Measurements from ENCODE around the gene TMEM9B.

TMEM9B gene

GRCh38 chr11:8927233-8927632 lies 37.0 kb downstream of the TMEM9B start:
- no peak overlapping the region for H3K4me3 ChIP-seq
- H3K36me3 ChIP-seq, result peaks cover 21 to 57% (median 33%) of the 10 kb centered on the region in 11 experiments
- H3K4me2 ChIP-seq, result no peak overlapping the region
- no peak overlapping the region for H3K9ac ChIP-seq
- TF ChIP-seq Cebpa-rat (IDR thresholded peaks at IDR 0.05), result no peak
- 0 out of 20 replicates have a peak, but pooled peaks cover 0 to 4% (median 0%) of the 10 kb centered on the region in 10 experiments for H3K4me1 ChIP-seq
- no peaks in the 10 kb centered on the region for H3K9me3 ChIP-seq (replicated peaks in 1 of 11)
- H3K27ac ChIP-seq, result no peak overlapping the region
- no peaks in the 10 kb centered on the region for H3K27me3 ChIP-seq
- peaks cover 0 to 9% (median 0%) of the 10 kb centered on the region in 11 experiments; a peak in 2 of 22 replicates for H4K20me1 ChIP-seq

DNA sequence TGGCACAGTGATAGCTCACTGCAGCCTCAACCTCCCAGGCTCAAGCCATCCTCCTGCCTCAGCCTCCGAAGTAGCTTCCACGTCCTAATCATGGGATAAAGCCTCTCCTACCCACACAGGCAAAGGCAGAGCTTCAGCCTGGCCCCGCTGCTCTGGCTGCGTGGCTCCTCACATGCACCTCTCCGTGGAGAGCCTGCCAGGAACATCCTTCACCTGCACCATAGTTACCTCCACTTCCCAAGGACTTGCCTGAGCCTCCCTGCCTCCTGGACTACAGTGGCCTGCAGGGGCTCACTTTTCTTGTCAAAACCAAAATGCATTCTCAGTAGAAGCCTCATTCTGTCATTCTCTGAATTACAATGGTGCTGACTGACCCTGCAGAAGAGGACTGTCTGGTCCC lies 38.0 kb downstream of the TMEM9B start:
- no peaks in the 10 kb centered on the region for H3K27me3 ChIP-seq
- TF ChIP-seq Cebpa-rat (IDR thresholded peaks at IDR 0.05), result no peak
- no peak overlapping the region for H3K4me3 ChIP-seq
- peaks cover 31 to 67% (median 43%) of the 10 kb centered on the region in 11 experiments for H3K36me3 ChIP-seq
- no peak overlapping the region for H3K27ac ChIP-seq
- 0 out of 20 replicates have a peak, but pooled peaks cover 0 to 4% (median 0%) of the 10 kb centered on the region in 10 experiments for H3K4me1 ChIP-seq
- H3K9ac ChIP-seq, result no peak overlapping the region
- no peaks in the 10 kb centered on the region for H3K9me3 ChIP-seq (replicated peaks in 1 of 11)
- peaks cover 0 to 9% (median 0%) of the 10 kb centered on the region in 11 experiments; a peak in 2 of 22 replicates for H4K20me1 ChIP-seq
- no peak overlapping the region for H3K4me2 ChIP-seq

DNA sequence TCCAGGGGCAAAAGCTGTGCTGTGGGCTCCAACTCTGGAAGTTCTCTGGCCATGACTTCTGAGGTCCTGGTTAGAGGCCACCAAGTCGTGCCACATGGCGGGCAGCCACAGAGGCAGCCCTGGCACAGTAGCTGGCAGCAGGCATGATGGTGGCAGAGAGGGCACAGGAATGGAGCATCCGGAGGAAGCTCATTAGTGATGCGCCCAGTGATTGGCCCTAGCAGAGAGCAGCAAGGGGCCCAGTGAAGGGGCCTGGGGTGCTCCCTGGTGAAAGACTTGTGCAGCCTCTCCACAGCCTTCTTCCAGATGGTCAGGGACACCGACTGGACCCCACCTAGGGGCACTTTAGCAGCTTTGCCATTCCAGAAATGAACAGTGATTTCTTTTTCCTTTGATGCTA lies 38.5 kb downstream of the TMEM9B start:
- no peak for TF ChIP-seq Cebpa-rat (IDR thresholded peaks at IDR 0.05)
- H3K27me3 ChIP-seq, result no peaks in the 10 kb centered on the region
- H3K36me3 ChIP-seq, result peaks cover 36 to 72% (median 48%) of the 10 kb centered on the region in 11 experiments
- H4K20me1 ChIP-seq, result peaks cover 0 to 9% (median 0%) of the 10 kb centered on the region in 11 experiments; a peak in 2 of 22 replicates
- H3K27ac ChIP-seq, result no peak overlapping the region
- H3K4me2 ChIP-seq, result no peak overlapping the region
- H3K4me3 ChIP-seq, result no peak overlapping the region
- no peaks in the 10 kb centered on the region for H3K9me3 ChIP-seq (replicated peaks in 1 of 11)
- H3K9ac ChIP-seq, result no peak overlapping the region
- H3K4me1 ChIP-seq, result 0 out of 20 replicates have a peak, but pooled peaks cover 0 to 3% (median 0%) of the 10 kb centered on the region in 10 experiments

GRCh38 chr11:8922691-8923090 lies 41.6 kb downstream of the TMEM9B start:
- Histone ChIP-seq H4K20me1 (peaks cover 0 to 13% (median 0%) of the 10 kb centered on the region in 11 experiments; a peak in 2 of 22 replicates), H3K9me3 (replicated peaks in 1 of 11) (no peaks in the 10 kb centered on the region), H3K27ac (no peak overlapping the region), H3K9ac (no peak overlapping the region), H3K4me1 (no peaks in the 10 kb centered on the region), H3K4me3 (no peak overlapping the region), H3K27me3 (no peaks in the 10 kb centered on the region), H3K36me3 (peaks cover 67 to 94% (median 78%) of the 10 kb centered on the region in 11 experiments), H3K4me2 (no peak overlapping the region)
- TF ChIP-seq Cebpa-rat (IDR thresholded peaks at IDR 0.05), result no peak

GRCh38 chr11:8917157-8917825 lies 47.0 kb downstream of the TMEM9B start:
- Histone ChIP-seq H3K9ac (no peak overlapping the region), H3K4me1 (peaks cover 30 to 35% (median 31%) of the 10 kb centered on the region in 10 experiments), H3K27me3 (no peaks in the 10 kb centered on the region), H3K4me2 (no peak overlapping the region), H3K9me3 (replicated peaks in 1 of 11) (no peaks in the 10 kb centered on the region), H3K27ac (no peak overlapping the region), H3K4me3 (no peak overlapping the region), H4K20me1 (peaks cover 0 to 10% (median 0%) of the 10 kb centered on the region in 11 experiments; a peak in 6 of 22 replicates), H3K36me3 (peaks cover 71 to 77% (median 75%) of the 10 kb centered on the region in 11 experiments)
- no peak for TF ChIP-seq Cebpa-rat (IDR thresholded peaks at IDR 0.05)

DNA sequence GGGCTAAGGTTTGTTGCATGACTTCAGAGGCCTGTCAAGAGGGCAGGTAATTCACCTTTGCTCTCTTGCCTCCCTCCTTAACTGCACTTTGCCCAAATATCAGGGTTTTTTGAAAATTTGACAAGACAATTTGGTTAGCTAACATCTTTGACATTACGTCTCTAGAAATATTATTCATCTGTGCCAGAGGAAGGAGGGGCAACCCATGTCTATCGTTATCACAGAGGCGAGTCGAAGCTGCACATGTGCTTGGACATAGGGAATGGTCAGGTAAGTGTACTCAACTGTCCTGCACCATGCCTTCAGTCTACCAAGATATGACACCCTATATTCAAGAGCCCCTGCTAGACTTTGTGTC lies 49.6 kb downstream of the TMEM9B start:
- Histone ChIP-seq H3K27me3 (no peaks in the 10 kb centered on the region), H3K36me3 (peaks cover 44 to 50% (median 48%) of the 10 kb centered on the region in 11 experiments), H3K4me3 (peak overlapping the region in 9 of 10 experiments; percentile 1 to 60 (median 50); a peak in 11 of 20 replicates), H3K9ac (peak overlapping the region in 9 of 11 experiments; percentile 42 to 76 (median 69); a peak in 13 of 22 replicates), H3K4me1 (peaks cover 38 to 47% (median 42%) of the 10 kb centered on the region in 10 experiments), H3K27ac (peak overlapping the region in 6 of 11 experiments; percentile 58 to 81 (median 70); a peak in 9 of 22 replicates), H3K9me3 (replicated peaks in 1 of 11) (no peaks in the 10 kb centered on the region), H3K4me2 (peak overlapping the region; percentile 78 to 94 (median 83)), H4K20me1 (peaks cover 0 to 10% (median 0%) of the 10 kb centered on the region in 11 experiments; a peak in 5 of 22 replicates)
- TF ChIP-seq Cebpa-rat (IDR thresholded peaks at IDR 0.05), result no peak

DNA sequence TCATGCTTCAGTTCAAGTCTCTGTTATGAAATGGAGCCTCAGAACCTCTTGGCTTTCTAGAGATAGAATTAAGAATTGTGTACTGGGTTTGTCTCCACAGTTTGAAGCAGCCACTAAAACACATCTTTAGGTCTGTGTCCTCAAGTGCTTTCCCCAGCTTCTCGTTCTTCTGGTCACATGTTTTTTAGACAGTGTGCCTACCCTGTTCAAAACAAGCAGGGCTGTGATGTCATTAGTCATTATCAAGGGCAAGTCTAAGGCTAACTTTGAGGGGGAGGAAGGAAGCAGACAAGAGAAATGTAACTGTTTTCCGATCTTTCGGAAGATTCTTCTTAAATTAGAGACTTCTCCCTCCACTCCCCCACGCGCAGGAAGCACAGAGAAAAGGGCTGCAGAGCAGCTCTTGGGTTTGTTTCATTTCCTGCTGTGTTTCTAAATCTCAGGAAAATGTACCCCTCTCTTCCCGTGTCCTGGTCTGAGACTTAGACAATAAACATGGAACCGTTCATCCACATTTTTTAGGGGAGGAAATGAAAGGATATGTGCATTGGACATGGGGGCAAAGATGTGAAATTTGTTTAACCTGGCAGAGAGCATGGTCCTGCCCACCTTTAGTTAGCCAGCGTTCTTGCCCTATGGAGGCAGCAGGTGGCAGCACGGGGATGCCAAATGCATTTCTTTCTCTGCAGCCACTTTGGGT lies 50.1 kb downstream of the TMEM9B start:
- Histone ChIP-seq H3K9me3 (replicated peaks in 1 of 11) (no peaks in the 10 kb centered on the region), H3K4me1 (peaks cover 42 to 52% (median 45%) of the 10 kb centered on the region in 10 experiments), H3K27ac (peak overlapping the region; percentile 58 to 81 (median 70)), H3K9ac (peak overlapping the region; percentile 42 to 76 (median 68)), H4K20me1 (peaks cover 0 to 10% (median 0%) of the 10 kb centered on the region in 11 experiments; a peak in 5 of 22 replicates), H3K36me3 (peaks cover 39 to 45% (median 43%) of the 10 kb centered on the region in 11 experiments), H3K27me3 (no peaks in the 10 kb centered on the region), H3K4me3 (peak overlapping the region; percentile 20 to 60 (median 49); a peak in 18 of 20 replicates), H3K4me2 (peak overlapping the region; percentile 78 to 94 (median 83))
- no peak for TF ChIP-seq Cebpa-rat (IDR thresholded peaks at IDR 0.05)

DNA sequence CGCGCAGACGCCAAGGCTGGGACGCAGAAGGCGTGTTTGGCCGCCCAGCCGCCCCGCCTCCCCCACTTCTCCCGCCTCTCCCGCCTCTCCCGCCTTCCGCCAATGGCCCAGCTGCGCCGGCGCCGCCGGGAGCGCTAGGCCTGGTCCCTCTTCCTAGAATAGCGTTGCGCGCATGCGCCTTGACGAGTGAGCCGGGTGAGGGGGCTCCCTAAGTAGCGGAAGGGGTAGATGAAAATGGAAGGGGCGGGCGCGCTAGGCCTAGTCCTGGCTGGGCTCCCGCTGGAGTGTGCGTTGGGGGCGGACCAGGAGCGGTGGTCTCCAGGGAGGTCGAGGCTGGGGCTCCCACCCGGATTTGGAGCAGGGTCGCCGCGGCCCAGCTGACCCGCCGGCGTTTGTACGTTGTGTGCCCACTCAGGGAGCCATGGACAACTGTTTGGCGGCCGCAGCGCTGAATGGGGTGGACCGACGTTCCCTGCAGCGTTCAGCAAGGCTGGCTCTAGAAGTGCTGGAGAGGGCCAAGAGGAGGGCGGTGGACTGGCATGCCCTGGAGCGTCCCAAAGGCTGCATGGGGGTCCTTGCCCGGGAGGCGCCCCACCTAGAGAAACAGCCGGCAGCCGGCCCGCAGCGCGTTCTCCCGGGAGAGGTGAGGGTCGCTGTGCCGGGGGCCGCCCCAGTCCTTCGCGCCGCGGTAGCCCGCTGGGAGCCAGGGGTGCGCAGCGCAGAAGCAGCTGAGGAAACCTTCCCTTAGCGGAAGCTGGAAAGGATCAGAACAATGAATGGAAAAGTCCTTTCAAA lies 53.0 kb downstream of the TMEM9B start, which contains the start of gene AKIP1:
AKIP1 (plus strand) TSS at position 161 of the 795 bp plus-strand sequence; CDS start at position 422, 261 bp downstream.
- H3K27ac ChIP-seq, result peak within 1 kb of the TSS; percentile 78 to 95 (median 91)

More for the DNA sequence above, 53.0 kb downstream of the TMEM9B start, which contains the start of gene AKIP1:
- Histone ChIP-seq H3K36me3 (peaks cover 10 to 16% (median 14%) of the 10 kb centered on the region in 11 experiments; a peak in 21 of 22 replicates), H3K27me3 (no peaks in the 10 kb centered on the region), H3K4me3 (peak within 1 kb of the TSS; percentile 76 to 99 (median 82)), H4K20me1 (peaks cover 0 to 10% (median 0%) of the 10 kb centered on the region in 11 experiments; a peak in 4 of 22 replicates), H3K9ac (peak within 1 kb of the TSS; percentile 81 to 97 (median 92)), H3K4me2 (peak within 1 kb of the TSS; percentile 75 to 96 (median 93)), H3K9me3 (replicated peaks in 1 of 11) (no peaks in the 10 kb centered on the region), H3K4me1 (peaks cover 42 to 66% (median 54%) of the 10 kb centered on the region in 10 experiments)
- TF ChIP-seq Cebpa-rat (IDR thresholded peaks at IDR 0.05), result no peak
